Karpas-422 (cell line): ENCODE data around the gene SLAIN1. TPM values are rescaled to one million over a fixed set of nuclear protein-coding genes. Genes with fewer than 3 reads are reported as not detected.

Experiments used
- DNase-seq: peaks from one replicate; pipeline ENCODE4 v3.0.0-alpha.2; 2015
- H2AFZ ChIP-seq: fragments of 200-600 bp; sonication (generic); 2 replicates; pipeline ENCODE4 v1.6.1; 2014; ENCODE audit warnings: antibody characterized with exemption, low read length, mixed read lengths
- H3K27ac ChIP-seq: fragments of 200-600 bp; sonication (generic); 2 replicates; pipeline ENCODE4 v1.5.1; 2014; ENCODE audit warnings: mild to moderate bottlenecking, low read length, moderate library complexity
- H3K27me3 ChIP-seq: fragments of 200-600 bp; sonication (generic); 2 replicates; pipeline ENCODE4 v1.6.1; 2014; ENCODE audit warnings: low read length, mixed read lengths
- H3K36me3 ChIP-seq: fragments of 200-600 bp; sonication (generic); 2 replicates; pipeline ENCODE4 v1.6.1; 2014; ENCODE audit warnings: low read length, mixed read lengths; ENCODE audit not compliant: insufficient read depth
- H3K4me1 ChIP-seq: fragments of 200-600 bp; sonication (generic); 2 replicates; pipeline ENCODE4 v1.6.1; 2014; ENCODE audit warnings: mild to moderate bottlenecking, low read length, mixed read lengths
- H3K4me2 ChIP-seq: fragments of 200-600 bp; sonication (generic); 2 replicates; pipeline ENCODE4 v1.6.1; 2014; ENCODE audit warnings: low read length, low read depth, mild to moderate bottlenecking; ENCODE audit not compliant: poor library complexity, severe bottlenecking
- H3K4me3 ChIP-seq: fragments of 200-600 bp; sonication (generic); 2 replicates; pipeline ENCODE4 v1.5.1; 2014; ENCODE audit warnings: mild to moderate bottlenecking, antibody characterized with exemption, low read length, mixed read lengths
- H3K79me2 ChIP-seq: fragments of 200-600 bp; sonication (generic); 2 replicates; pipeline ENCODE4 v1.6.1; 2014; ENCODE audit warnings: mild to moderate bottlenecking, low read length, mixed read lengths
- H3K9ac ChIP-seq: fragments of 200-600 bp; sonication (generic); 2 replicates; pipeline ENCODE4 v1.6.0; 2014; ENCODE audit warnings: low read length
- H3K9me2 ChIP-seq: fragments of 200-600 bp; sonication (generic), shearing (Covaris generic); replicated peaks from 2 replicates; pipeline ENCODE4 v1.6.0; 2014; ENCODE audit warnings: mild to moderate bottlenecking, low read length, moderate library complexity; ENCODE audit not compliant: insufficient read depth
- H3K9me3 ChIP-seq: fragments of 300-700, 200-600 bp; sonication (generic); 2 replicates; pipeline ENCODE4 v1.6.1; 2014; ENCODE audit warnings: low read length, mixed read lengths
- H4K20me1 ChIP-seq: fragments of 200-600 bp; sonication (generic); 2 replicates; pipeline ENCODE4 v1.6.1; 2014; ENCODE audit warnings: mild to moderate bottlenecking, antibody characterized with exemption, low read length, low read depth; ENCODE audit not compliant: insufficient read depth
- total RNA-seq: library from RNA; depleted of rRNA; stranded (reverse); fragments of >200 nt; shearing (Covaris generic); gene quantifications from 2 replicates; pipeline ENCODE4 v1.2.3, GENCODE V29; 2014; ENCODE audit warnings: low replicate concordance

Gene SLAIN1
- total RNA-seq, 1 experiment from 2014 or later: 7.1 TPM

DNA sequence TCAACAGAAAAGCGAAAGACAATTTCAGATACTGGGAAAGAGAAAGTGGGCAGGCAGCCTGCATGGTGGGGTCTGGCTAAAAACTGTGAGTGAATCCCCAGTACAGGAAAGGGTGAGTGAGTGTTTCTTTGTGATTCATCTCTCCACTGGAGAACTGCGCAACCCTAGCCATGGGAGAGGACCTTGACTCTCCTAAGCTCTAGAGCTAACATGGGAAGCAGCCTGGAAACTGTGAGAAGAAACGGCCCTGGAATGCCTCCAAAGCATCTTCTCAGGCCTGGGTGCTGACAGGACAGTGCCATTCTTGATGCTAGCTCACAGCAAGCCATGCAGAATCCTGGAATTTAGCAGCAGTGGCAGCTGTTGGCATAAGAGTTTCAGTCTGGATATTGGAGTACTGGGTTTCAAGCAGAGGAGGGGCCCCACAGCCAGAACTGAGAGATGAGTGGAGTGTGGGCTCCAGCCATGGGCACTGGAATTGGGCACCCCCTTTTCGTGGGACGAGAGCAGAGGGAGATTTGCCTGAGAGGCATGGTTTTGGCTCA is 18.7 kb upstream of the SLAIN1 start:
- no peaks in the 10 kb centered on the region for H3K9me3 ChIP-seq
- no peak overlapping the region for H3K4me2 ChIP-seq
- H3K9me2 ChIP-seq: no peaks in the 10 kb centered on the region
- H2AFZ ChIP-seq: no peak overlapping the region
- H4K20me1 ChIP-seq: no peaks in the 10 kb centered on the region
- no peaks in the 10 kb centered on the region for H3K27me3 ChIP-seq
- no peaks in the 10 kb centered on the region for H3K79me2 ChIP-seq
- H3K36me3 ChIP-seq: no peaks in the 10 kb centered on the region
- no peak overlapping the region for H3K9ac ChIP-seq
- H3K4me1 ChIP-seq: no peaks in the 10 kb centered on the region
- no peak for DNase-seq
- no peak overlapping the region for H3K27ac ChIP-seq
- H3K4me3 ChIP-seq: no peak overlapping the region

DNA sequence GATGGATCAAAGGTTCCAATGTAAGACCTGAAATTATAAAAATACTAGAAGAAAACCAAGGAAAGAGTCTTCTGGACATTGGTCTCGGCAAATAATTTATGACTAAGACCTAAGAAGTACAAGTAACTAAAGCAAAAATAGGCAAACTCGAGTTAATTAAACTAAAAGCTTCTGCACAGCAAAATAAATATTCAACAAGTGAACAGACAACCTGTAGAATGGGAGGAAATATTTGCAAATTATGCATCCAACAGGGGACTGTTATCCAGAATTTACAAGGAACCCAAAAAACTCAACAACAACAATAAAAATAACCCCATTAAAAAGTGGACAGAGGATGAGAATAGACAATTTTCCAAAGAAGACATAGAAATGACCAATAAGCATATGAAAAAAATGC is 9.7 kb upstream of the SLAIN1 start:
- Histone ChIP-seq H3K4me3 (no peak overlapping the region), H3K4me1 (no peaks in the 10 kb centered on the region), H3K9ac (no peak overlapping the region), H3K9me2 (no peaks in the 10 kb centered on the region), H3K4me2 (no peak overlapping the region), H3K27ac (no peak overlapping the region), H3K36me3 (no peaks in the 10 kb centered on the region), H2AFZ (no peak overlapping the region), H3K27me3 (no peaks in the 10 kb centered on the region), H3K9me3 (no peaks in the 10 kb centered on the region), H4K20me1 (no peaks in the 10 kb centered on the region), H3K79me2 (no peaks in the 10 kb centered on the region)
- no peak for DNase-seq

DNA sequence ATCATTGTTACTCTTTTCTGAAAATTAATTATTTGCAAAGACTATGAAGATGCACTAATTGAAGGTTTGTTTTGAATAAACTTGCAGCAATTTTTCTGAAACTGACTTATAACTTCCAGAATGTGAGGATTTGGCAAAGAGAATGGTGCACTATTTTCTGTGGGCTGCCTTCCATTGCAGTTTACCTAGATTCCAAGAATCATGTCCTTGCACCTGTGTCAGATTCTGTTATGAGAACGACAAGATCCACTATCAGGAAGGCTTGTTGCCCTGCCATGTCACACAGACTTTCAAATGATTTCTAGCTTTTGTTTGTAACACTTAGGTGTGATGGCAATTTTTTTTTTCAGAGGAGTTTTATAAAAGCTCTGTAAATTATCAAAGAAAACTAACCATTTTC is 5.6 kb upstream of the SLAIN1 start:
- Histone ChIP-seq H2AFZ (no peak overlapping the region), H3K4me2 (no peak overlapping the region), H4K20me1 (no peaks in the 10 kb centered on the region), H3K27me3 (no peaks in the 10 kb centered on the region), H3K79me2 (no peaks in the 10 kb centered on the region), H3K4me3 (no peak overlapping the region), H3K27ac (no peak overlapping the region), H3K4me1 (peaks cover 1% of the 10 kb centered on the region), H3K9me2 (no peaks in the 10 kb centered on the region), H3K9me3 (no peaks in the 10 kb centered on the region), H3K9ac (no peak overlapping the region), H3K36me3 (no peaks in the 10 kb centered on the region)
- no peak for DNase-seq

DNA sequence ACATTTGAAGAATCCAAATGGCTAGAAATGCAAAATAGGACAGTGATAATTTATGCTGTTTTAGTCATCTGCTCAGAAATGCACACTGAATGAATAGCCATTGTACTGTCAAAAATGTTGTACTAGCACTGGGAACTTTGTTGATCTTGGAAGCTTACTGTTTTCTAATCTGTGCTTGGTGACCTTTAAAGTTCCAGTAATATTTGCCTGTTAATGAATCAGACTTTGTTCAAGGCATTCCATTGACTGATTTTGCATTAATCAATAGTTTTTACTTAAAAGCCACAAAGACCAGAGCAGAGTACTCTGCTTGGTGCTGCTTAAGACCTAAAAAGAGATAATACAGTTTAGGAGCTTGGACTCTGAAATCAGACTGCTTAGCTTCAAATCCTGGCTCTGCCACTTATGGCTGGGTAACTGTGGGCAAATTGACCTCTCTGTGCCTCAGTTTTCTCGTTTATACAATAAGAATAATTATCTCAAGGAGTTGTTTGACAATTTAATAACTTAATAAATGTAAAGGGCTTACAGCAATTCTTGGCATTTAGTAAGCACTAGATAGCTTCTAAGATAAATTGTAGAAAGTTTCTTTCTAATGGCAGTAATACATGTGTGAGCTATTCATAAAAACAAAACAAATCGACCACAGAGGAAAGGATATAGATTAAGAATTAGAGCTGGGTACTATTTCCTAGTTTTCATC is 4.6 kb upstream of the SLAIN1 start:
- no peak for DNase-seq
- H3K4me3 ChIP-seq: no peak overlapping the region
- no peaks in the 10 kb centered on the region for H3K27me3 ChIP-seq
- no peaks in the 10 kb centered on the region for H3K79me2 ChIP-seq
- no peaks in the 10 kb centered on the region for H3K36me3 ChIP-seq
- H3K27ac ChIP-seq: no peak overlapping the region
- no peak overlapping the region for H3K9ac ChIP-seq
- no peak overlapping the region for H3K4me2 ChIP-seq
- peaks cover 6% of the 10 kb centered on the region for H3K4me1 ChIP-seq
- no peaks in the 10 kb centered on the region for H3K9me2 ChIP-seq
- no peaks in the 10 kb centered on the region for H3K9me3 ChIP-seq
- H4K20me1 ChIP-seq: no peaks in the 10 kb centered on the region
- H2AFZ ChIP-seq: no peak overlapping the region

DNA sequence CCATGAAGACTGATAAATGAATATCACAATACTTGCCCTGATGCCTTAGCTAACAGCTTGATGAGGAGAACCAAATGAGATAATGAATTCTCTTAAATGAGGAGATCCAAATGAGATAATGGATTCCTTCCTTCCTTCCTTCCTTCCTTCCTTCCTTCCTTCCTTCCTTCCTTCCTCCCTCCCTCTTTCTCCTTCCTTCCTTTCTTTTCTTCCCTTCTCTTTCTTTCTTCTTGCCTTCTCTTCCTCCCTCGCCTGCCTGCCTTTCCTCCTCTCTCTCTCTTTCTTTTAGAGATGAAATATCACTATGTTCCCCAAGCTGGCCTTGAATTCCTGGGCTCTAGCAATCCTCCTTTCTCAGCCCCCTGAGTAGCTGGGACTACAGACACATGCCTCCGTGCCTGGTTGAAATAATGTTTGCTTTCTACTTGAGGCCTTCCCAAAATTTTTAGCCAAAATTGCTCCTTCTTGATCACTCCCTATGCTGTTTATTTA is 4.0 kb upstream of the SLAIN1 start:
- no peak overlapping the region for H3K4me2 ChIP-seq
- H3K36me3 ChIP-seq: no peaks in the 10 kb centered on the region
- H2AFZ ChIP-seq: no peak overlapping the region
- H3K4me3 ChIP-seq: no peak overlapping the region
- no peak overlapping the region for H3K27ac ChIP-seq
- peaks cover 10% of the 10 kb centered on the region for H3K4me1 ChIP-seq
- no peaks in the 10 kb centered on the region for H3K9me3 ChIP-seq
- no peak for DNase-seq
- H3K9ac ChIP-seq: no peak overlapping the region
- no peaks in the 10 kb centered on the region for H4K20me1 ChIP-seq
- no peaks in the 10 kb centered on the region for H3K9me2 ChIP-seq
- H3K79me2 ChIP-seq: no peaks in the 10 kb centered on the region
- H3K27me3 ChIP-seq: no peaks in the 10 kb centered on the region

DNA sequence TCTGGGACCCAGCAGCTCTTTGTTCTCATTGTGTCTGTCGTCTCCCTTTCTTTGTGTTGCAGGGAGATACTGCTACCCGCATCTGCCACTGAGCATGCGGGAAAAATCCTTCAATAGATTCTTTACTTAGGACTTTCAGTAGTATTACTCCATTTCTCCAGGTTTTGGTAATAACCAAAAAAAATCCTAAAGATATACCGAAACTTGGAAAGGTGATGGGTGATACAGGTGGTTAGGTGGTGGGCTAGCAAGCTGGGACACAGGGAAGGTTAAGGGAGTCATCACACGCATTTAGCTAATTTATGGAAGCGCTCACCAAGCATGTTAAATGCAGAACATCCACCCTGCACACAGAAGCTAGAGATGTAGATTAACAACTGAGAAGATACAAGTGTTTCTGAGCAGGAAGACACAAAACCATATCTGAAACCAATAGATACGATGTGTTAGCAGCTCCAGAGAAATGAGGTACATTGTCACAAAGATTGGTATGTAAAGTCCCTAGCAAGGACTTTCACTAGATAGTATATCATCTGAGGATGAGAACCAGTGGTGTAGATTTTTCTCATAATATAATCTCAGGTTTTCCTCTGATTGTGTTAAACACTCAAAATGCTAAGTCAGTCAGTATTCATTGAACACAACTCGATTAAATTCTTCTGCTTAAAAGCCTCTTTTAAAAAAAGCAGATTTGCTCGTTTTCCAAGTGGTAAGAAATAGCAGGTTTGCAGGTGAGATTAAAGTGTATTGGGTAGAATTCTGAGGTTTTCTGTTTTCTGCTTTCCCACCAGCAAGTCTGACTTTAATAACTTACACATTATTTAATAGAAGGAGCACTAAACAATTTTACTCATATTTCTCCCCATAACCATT is 1.2 kb upstream of the SLAIN1 start:
- H3K9ac ChIP-seq: no peak overlapping the region
- H3K4me3 ChIP-seq: no peak overlapping the region
- DNase-seq: no peak
- H3K9me3 ChIP-seq: no peaks in the 10 kb centered on the region
- no peaks in the 10 kb centered on the region for H3K36me3 ChIP-seq
- H4K20me1 ChIP-seq: no peaks in the 10 kb centered on the region
- peaks cover 18% of the 10 kb centered on the region for H3K4me1 ChIP-seq
- H3K27me3 ChIP-seq: no peaks in the 10 kb centered on the region
- no peak overlapping the region for H3K27ac ChIP-seq
- H3K4me2 ChIP-seq: no peak overlapping the region
- H3K9me2 ChIP-seq: no peaks in the 10 kb centered on the region
- no peak overlapping the region for H2AFZ ChIP-seq
- no peaks in the 10 kb centered on the region for H3K79me2 ChIP-seq

DNA sequence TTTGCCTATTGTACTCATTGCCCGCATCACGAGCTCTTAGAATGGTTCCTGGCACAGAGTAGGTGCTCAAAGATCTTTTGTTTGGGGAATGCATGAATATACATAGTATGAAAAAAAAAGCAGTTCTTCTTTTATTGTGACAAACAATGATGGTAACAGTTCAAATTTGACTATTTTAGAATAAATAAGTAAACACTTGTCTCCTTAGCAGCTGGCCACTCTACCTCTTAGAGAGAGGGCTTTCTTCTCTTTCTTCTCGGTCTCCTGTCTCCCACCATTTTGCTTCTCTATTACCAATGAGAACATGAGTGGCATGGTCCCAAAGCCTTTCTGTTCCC is 639 bp upstream of the SLAIN1 start:
- no peak for DNase-seq
- peak overlapping the region; percentile 59 for H3K4me3 ChIP-seq
- H3K9me3 ChIP-seq: no peaks in the 10 kb centered on the region
- no peaks in the 10 kb centered on the region for H3K36me3 ChIP-seq
- peak overlapping the region; percentile 55 for H3K9ac ChIP-seq
- H3K79me2 ChIP-seq: no peaks in the 10 kb centered on the region
- H4K20me1 ChIP-seq: no peaks in the 10 kb centered on the region
- H2AFZ ChIP-seq: no peak overlapping the region
- H3K27me3 ChIP-seq: no peaks in the 10 kb centered on the region
- H3K27ac ChIP-seq: no peak overlapping the region
- peaks cover 18% of the 10 kb centered on the region for H3K4me1 ChIP-seq
- H3K9me2 ChIP-seq: no peaks in the 10 kb centered on the region
- peak overlapping the region; percentile 72 for H3K4me2 ChIP-seq
